ENCODE measurements around the gene MOAP1.

GRCh38 chr14:93148979-93149378, 35.7 kb downstream of the MOAP1 start:
- TF ChIP-seq, protein P1, sequence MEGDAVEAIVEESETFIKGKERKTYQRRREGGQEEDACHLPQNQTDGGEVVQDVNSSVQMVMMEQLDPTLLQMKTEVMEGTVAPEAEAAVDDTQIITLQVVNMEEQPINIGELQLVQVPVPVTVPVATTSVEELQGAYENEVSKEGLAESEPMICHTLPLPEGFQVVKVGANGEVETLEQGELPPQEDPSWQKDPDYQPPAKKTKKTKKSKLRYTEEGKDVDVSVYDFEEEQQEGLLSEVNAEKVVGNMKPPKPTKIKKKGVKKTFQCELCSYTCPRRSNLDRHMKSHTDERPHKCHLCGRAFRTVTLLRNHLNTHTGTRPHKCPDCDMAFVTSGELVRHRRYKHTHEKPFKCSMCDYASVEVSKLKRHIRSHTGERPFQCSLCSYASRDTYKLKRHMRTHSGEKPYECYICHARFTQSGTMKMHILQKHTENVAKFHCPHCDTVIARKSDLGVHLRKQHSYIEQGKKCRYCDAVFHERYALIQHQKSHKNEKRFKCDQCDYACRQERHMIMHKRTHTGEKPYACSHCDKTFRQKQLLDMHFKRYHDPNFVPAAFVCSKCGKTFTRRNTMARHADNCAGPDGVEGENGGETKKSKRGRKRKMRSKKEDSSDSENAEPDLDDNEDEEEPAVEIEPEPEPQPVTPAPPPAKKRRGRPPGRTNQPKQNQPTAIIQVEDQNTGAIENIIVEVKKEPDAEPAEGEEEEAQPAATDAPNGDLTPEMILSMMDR (IDR thresholded peaks at IDR 0.05) = no peak
- TF ChIP-seq, protein P2, sequence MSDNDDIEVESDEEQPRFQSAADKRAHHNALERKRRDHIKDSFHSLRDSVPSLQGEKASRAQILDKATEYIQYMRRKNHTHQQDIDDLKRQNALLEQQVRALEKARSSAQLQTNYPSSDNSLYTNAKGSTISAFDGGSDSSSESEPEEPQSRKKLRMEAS (IDR thresholded peaks at IDR 0.05; ENCODE audit: low read depth) = no peak
- TF ChIP-seq TEAD4 (IDR thresholded peaks at IDR 0.05; ENCODE audit: borderline replicate concordance, insufficient read depth) (no peak), USF2 (IDR thresholded peaks at IDR 0.05; ENCODE audit: borderline replicate concordance, low read depth, low read length) (no peak), POLR2AphosphoS5 (IDR thresholded peaks at IDR 0.05; ENCODE audit: low read depth, low read length) (no peak), SMC3 (IDR thresholded peaks at IDR 0.05; ENCODE audit: low read depth, low read length) (no peak), PBX3 (IDR thresholded peaks at IDR 0.05) (no peak), NRF1 (IDR thresholded peaks at IDR 0.05; ENCODE audit: low read depth, low read length) (no peak)

Measured in SK-N-SH (cell line).